Dermis microvascular lymphatic vessel endothelial cell (primary cell): ENCODE measurements around the gene KRT71. TPM values are rescaled to one million over a fixed set of nuclear protein-coding genes. Genes with fewer than 3 reads are reported as not detected.

Source experiments
- DNase-seq, 2 donors: peaks; one replicate each; pipeline versions ENCODE4 v3.0.0 to v3.0.0-alpha.2; 2010; ENCODE audit warnings: low read depth in 2 of 2
- total RNA-seq: library from RNA; depleted of rRNA; stranded (reverse); fragments of >200 nt; gene quantifications from 2 replicates; pipeline ENCODE4 v1.2.1, GENCODE V29; 2014

KRT71 gene
- total RNA-seq, 1 donor from 2014 or later, result not detected

- DNase-seq, result no peak
These were observed 23.0 kb upstream of the KRT71 start for GRCh38 chr12:52575948-52576347.

- no peak for DNase-seq
These were observed 22.3 kb upstream of the KRT71 start for GRCh38 chr12:52575256-52575655.

DNA sequence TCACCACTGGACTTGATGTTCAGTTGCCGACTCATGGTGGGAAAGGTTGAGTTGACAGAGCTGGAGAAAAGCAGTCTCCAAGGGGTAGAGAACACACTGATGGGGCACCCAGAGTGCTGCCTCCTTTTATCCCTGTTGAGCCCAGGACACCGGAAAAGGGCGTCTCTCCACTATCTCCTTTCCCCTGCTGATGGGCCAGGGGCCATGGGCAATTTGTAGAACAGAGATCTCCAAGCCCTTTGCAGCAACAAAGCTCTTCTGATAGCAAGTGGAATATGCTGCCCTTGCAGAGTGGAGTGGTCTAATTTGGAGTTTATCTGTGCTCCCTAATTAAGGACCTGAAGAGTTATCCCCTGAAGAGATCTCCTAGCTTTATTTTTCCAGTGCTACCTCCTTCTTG, 20.8 kb upstream of the KRT71 start, which contains the start of gene KRT74:
Gene KRT74, minus strand, starts transcription at position 101 of the 400 bp plus-strand sequence. Its CDS starts 66 bp downstream, at position 35.
- no peak for DNase-seq

GRCh38 chr12:52573306-52573705, 20.4 kb upstream of the KRT71 start:
- no peak for DNase-seq

GRCh38 chr12:52570511-52570910, 17.6 kb upstream of the KRT71 start:
- DNase-seq, result no peak

DNA sequence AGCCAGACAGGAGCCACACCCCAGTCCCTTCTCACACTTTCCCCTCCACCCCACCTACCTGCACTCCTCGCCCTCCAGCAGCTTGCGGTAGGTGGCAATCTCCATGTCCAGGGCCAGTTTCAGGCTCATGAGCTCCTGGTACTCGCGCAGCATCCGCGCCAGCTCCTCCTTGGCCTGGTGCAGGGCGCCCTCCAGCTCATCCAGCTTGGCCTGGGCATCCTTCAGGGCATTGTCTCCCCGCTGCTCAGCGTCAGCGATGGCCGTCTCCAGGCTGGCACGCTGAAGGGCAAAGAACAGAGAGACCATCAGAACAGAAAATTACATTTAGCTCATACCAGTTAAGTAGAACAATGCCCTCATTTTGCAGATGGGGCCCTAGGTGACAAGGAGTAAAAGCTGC, 15.2 kb upstream of the KRT71 start:
- DNase-seq, result no peak

GRCh38 chr12:52566847-52567291, 13.9 kb upstream of the KRT71 start:
- DNase-seq, result no peak

DNA sequence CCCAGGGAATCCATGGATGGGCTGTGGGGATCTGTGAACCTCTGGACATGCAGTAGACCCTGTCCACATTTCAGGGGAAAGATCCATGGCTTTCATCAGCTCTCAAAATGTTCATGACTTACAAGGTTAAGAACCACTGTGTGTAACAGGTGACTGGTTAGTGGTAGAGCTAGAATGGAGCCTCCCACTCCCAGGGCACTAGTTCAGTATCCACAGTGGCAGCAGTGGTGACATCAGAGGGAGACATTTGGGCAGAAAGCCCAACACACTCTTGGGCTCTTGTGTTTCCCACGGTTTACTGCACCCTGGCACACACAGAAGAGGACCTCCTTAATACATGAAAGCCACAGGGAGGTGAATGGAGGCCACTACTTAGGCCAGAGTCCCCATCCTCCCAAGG, 11.6 kb upstream of the KRT71 start:
- no peak for DNase-seq

DNA sequence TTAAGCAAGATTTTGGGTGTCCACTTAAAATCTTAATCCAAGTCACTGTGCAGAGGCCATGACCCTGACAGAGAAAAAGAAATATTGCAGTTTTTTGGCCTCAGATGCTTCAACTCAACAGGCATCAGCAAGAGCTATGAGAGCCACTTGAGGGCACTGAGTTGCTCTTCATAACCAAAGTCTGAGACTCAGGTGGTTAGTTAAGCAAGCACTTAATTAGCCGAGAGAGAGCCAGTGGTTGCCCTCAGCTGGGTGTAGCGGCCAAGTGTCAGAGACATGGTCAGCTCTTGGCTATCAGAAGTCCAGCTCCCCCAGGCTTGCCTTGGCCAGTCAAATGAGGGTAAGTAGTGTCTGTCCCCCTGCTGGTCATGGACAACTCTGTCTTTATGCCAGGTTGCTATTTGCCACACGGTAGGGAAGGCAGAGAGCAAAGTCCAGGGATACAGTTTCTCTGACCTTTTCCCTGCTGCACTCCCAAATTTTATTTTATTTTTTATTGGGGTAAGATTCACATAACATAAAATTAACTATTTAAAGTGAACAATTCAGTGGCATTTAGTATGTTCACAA, 9.0 kb upstream of the KRT71 start:
- DNase-seq, result peak in 1 of 2 donors; percentile 7

GRCh38 chr12:52559979-52560378, 7.0 kb upstream of the KRT71 start:
- no peak for DNase-seq

GRCh38 chr12:52558781-52559445, 6.0 kb upstream of the KRT71 start:
- no peak for DNase-seq

- no peak for DNase-seq
These were observed 4.5 kb upstream of the KRT71 start for GRCh38 chr12:52557476-52557875.

DNA sequence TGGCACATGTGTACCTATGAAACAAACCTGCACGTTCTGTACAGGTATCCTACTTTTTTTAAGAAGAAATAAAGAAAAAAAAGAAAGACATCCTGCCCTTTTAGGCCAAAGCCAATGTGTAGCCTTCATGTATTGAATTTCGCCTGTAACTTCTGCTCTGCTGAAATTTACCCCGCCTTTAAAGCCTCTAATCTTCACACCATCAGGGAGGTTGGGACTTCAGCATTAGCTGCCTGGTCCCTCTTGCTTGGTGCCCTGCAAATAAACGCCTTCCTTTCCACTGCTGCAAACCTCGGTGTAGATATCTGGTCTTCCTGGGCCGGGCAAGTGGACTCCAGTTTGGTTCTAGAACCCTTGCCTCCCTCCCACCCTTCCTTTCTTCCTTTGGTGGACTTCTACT, 2.6 kb upstream of the KRT71 start:
- no peak for DNase-seq

DNA sequence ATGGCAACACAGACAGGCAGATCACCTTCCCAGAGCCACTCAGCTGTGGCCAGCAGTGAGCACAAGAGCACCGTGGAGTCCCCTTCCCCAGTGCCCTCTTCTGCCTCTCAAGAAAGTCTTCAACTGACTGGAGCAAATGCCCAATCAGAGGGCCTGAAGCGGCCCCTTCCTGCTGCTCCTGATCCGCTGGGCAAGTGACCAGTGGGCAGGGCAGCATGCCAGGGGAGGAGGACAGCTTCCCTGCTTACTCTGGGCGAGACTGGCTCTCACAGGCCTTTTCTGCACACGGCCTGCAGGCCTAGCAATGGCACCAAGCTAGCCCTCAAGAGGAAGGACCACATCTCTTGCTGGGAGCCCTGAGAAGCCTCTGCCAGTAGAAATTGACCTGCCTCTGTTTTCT, 890 bp downstream of the KRT71 start:
- DNase-seq, result no peak

DNA sequence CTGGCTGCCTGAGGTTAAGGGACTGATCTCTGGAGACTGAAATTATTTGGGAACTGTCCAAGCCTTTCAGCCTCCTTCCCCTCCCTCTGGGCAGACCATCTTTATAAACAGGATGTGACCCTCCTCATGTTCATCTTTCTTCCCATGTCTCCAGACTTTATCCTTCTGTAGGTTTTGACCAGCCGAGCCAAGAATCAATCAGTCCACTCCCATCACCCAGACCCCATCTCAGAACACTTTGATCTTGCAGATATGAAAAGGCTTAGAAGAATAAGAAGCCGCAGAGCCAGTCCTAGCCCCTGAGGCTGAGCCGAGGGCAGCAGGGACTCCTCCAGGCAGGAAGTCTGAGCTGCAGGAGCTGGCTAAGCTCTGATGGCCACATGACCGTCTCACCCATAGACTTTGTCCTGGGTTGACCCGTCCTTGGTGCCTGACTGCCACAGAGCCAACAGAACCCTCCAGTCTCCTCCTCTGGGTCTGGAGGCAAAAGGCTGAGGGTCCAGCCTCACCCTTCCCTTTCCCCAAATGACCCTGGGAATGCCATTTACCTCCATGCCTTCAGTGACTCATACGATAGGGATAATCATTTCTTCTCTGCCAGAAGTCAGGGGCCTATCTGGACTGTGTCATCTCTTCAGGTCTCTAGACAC, 1.6 kb downstream of the KRT71 start:
- no peak for DNase-seq

- no peak for DNase-seq
These were observed 6.8 kb downstream of the KRT71 start for GRCh38 chr12:52546126-52546525.

- no peak for DNase-seq
These were observed 8.7 kb downstream of the KRT71 start for GRCh38 chr12:52543985-52544883.

- no peak for DNase-seq
These were observed 10.1 kb downstream of the KRT71 start for GRCh38 chr12:52542785-52543318.

DNA sequence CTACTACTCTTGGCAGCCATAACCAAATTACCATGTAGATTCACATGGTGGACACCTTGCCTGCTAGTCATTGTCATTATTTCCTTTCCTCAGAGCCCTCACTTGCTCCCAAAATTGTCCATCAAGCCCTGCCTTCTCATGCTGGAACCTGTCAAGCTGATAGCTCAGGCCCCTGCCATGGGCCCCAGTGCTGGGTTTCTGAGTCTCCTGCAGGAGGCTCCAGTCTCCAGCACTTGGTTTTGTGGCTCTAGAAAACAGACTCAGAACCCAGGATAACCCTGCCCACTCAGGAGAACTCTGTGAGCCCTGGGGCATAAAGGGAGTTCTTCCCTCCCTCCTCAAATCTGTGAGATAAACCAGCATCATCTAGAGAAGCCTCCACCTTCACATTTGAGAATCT, 10.8 kb downstream of the KRT71 start:
- no peak for DNase-seq

- no peak for DNase-seq
These were observed 11.2 kb downstream of the KRT71 start for GRCh38 chr12:52541709-52542108.

DNA sequence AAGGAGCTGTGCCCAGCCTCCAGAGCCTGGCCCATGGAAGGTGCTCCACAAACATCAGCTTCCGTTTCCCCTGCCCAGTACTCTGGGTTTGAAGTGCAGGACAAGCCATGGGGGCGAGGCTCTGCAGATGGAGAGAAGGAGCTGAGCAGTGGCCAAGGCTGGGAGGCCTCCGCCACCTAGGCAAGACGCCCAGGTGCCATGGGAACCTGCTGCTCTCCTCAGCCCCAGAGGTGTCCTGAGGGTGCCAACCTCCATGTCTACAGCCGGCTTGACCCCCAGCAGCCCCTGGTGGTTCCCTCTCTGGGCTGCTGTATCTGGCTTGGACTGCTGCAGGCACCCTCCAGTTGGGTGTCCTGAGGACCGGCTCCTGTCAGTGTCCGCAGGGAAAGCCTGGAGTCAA, 12.4 kb downstream of the KRT71 start:
- no peak for DNase-seq

- DNase-seq, result no peak
These were observed 13.1 kb downstream of the KRT71 start for GRCh38 chr12:52539821-52540173.
